AG04449 (cell line): ENCODE results near the gene ADORA2B.

Source experiments
- CTCF ChIA-PET: fragments of 350-600 bp; formaldehyde crosslinking; extraction: SDS; loops from one replicate; lab custom pipeline; 2021; ENCODE audit warnings: antibody characterized with exemption; lab: Yijun Ruan, JAX
- POLR2A ChIA-PET: fragments of 400-600, 350-600 bp; formaldehyde crosslinking; extraction: SDS; loops from one replicate; lab custom pipeline; 2020; ENCODE audit warnings: antibody characterized with exemption, inconsistent platforms; lab: Yijun Ruan, JAX
- DNase-seq: peaks from one replicate; pipeline ENCODE4 v3.0.0-alpha.2; 2010; ENCODE audit warnings: low read depth, low spot score
- H3K4me3 ChIP-seq: 2 replicates; pipeline ENCODE4 v1.5.1; 2011; ENCODE audit warnings: low read depth, mild to moderate bottlenecking, control low read depth, low read length
- TF ChIP-seq, protein P1 (sequence below): IDR thresholded peaks from one replicate; pipeline ENCODE4 v1.5.1; 2011; ENCODE audit warnings: mild to moderate bottlenecking, moderate library complexity, low read length, control low read depth, inconsistent platforms; ENCODE audit not compliant: insufficient read depth; ENCODE audit errors: missing control alignments

ADORA2B gene

DNA sequence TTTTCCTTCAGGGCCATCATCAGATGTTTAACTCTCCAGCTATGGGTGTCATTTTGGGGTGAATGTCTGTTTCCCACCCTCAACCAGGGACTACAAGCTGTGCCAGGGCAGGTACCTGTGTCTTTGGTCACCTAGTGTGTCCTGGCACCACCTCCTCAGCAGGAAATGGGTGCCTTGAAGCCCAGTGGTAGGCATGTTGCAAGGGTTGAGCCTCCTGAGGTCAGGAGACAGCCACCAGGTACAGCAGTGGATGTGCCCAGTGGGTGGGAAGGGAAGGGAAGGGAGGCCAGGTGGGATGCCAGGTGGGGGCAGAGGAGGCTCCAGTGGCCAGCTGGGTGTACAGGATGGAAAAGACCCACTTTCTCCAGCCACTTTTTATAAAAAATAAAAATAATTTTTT, 25.5 kb upstream of the ADORA2B start:
- TF ChIP-seq, protein P1, sequence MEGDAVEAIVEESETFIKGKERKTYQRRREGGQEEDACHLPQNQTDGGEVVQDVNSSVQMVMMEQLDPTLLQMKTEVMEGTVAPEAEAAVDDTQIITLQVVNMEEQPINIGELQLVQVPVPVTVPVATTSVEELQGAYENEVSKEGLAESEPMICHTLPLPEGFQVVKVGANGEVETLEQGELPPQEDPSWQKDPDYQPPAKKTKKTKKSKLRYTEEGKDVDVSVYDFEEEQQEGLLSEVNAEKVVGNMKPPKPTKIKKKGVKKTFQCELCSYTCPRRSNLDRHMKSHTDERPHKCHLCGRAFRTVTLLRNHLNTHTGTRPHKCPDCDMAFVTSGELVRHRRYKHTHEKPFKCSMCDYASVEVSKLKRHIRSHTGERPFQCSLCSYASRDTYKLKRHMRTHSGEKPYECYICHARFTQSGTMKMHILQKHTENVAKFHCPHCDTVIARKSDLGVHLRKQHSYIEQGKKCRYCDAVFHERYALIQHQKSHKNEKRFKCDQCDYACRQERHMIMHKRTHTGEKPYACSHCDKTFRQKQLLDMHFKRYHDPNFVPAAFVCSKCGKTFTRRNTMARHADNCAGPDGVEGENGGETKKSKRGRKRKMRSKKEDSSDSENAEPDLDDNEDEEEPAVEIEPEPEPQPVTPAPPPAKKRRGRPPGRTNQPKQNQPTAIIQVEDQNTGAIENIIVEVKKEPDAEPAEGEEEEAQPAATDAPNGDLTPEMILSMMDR = no peak
- ChIA-PET CTCF (interaction anchor here (1.1 kb wide), 1 partner anchor 28 kb away, joined by 3 read pairs; no protein-coding TSS in a partner anchor), POLR2A (no interaction called here)
- no peak overlapping the region for H3K4me3 ChIP-seq
- no peak for DNase-seq

DNA sequence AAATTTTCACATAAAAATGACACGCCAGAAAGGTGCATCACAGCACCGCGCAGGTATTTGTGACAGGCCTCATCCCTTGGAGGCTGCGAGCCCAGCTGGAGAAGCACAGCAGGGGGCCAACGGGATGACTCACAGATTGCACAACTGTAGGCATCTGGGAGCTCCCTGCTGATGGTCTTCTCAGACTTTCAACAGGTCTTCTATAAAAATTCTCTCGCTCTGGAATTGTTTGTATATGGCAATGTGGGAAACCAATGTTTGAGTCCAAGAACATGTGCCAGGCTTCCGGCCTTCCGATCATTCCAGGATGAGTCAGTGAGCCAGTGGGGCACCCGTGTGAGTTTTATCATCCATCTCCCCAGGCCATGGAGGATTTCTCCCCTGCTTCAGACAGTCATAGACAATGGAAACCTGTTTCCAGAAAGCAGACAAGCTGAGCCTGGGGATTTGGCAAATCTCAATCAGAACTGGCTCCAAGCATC, 24.1 kb upstream of the ADORA2B start:
- H3K4me3 ChIP-seq = no peak overlapping the region
- POLR2A ChIA-PET = no interaction called here
- peak; percentile 82 for DNase-seq
- CTCF ChIA-PET = interaction anchor here (1.6 kb wide), 1 partner anchor 23 kb away, joined by 4 read pairs; no protein-coding TSS in a partner anchor
- TF ChIP-seq, protein P1 = no peak

DNA sequence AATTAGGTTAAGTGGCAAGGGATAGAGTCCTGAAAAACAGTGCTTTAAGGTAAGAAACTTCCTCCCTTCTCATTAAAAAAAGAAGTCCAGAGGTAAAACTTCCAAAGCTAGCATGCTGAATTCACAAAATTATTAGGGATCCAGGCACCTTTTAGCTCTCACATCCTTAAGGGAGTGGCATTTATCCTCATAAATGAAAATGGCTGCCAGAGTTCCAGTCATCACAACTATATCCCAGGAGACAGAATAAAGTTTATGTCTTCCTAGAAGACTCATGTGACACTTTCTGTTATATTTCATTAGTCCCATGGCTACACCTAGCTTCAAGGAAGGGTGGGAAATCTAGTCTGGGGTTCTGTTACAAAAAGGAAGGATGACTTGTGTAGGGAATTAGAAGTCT, 23.3 kb upstream of the ADORA2B start:
- no peak overlapping the region for H3K4me3 ChIP-seq
- DNase-seq = no peak
- POLR2A ChIA-PET = no interaction called here
- CTCF ChIA-PET = interaction anchor here (1.6 kb wide), 1 partner anchor 22 kb away, joined by 4 read pairs; no protein-coding TSS in a partner anchor
- TF ChIP-seq, protein P1 = no peak

DNA sequence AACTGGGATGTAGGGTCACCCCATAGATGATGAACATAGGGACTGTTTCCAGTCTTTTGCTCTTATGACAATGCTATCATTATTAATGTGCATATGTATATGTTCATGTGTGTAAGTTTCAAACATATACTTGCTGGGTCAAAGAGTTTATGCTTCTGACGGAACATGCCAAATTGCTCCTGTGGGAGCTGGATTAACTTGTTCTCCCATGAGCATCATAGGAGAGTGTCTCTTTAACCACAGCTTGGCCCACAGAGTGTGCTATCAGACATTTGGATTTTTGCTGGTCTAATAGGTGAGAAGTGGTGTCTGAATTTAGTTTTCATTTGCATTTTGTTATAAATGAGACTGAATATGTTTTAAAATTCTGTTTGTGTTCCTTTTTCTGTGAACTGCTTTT, 22.3 kb upstream of the ADORA2B start:
- no peak overlapping the region for H3K4me3 ChIP-seq
- POLR2A ChIA-PET = no interaction called here
- CTCF ChIA-PET = interaction anchor here (1.9 kb wide), 1 partner anchor 23 kb away, joined by 4 read pairs; the partner anchor contains the start of gene ADORA2B
- TF ChIP-seq, protein P1 = no peak
- DNase-seq = no peak

DNA sequence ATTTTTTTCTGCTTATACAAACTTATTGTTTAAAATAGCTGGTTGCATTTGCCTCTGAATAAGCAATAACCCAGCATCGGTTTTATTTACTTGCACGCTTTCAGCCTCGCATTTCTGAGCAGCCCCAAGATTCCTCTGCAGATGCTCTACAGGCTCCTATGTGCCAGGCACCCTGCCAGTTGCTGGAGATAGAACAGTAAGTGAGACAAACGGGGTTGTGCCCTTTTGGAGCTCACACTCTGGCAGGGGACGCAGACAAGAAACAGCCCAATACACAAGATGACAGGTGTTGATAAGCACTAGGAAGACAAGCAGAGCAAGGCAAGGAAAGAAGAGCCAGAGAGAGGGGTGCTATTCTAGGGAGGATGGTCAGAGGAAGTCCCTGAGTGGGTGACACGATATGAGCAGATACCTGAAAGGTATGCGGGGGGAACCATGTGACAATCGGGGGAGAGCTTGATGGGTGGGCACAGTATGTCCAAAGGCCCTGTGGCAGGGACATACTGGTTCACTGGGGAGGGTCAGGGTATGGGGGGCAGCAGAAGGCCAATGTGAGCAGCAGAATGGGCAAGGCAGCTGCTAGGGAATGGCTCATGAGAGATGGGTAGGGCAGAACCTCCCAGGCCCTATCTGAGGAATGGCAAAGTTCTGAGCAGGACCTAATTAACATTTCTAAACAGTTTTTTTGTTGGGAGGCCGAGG, 18.7 kb upstream of the ADORA2B start:
- CTCF ChIA-PET = interaction anchor here (1.8 kb wide), 1 partner anchor 18 kb away, joined by 5 read pairs; the partner anchor contains the start of gene ADORA2B
- TF ChIP-seq, protein P1 = no peak
- POLR2A ChIA-PET = no interaction called here

DNA sequence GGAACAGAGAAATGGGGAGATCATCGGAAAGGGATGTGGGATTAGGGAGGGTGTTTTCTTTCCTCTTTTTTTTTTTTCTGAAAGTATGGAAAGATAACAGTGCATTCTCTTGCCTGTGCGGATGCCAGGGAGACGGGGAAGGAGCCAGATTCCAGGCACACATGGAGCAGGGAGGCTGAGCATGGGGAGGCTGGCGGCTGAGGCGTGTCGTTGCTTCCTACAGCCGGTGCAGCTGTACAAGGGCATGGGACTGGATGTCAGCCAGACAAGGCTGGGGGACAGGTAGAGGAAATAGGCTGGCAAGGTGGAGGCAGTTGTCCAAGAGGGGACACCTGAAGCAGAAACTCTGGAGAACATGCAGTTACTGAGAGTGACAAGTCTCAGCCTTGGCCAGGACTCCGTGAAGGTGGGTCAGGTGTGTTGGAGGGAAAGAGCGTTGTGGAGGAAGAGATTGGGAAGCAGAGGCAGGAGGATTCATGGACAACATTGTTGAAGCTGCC, 16.6 kb upstream of the ADORA2B start:
- ChIA-PET CTCF (interaction anchor here (1.0 kb wide), 1 partner anchor 17 kb away, joined by 3 read pairs; no protein-coding TSS in a partner anchor), POLR2A (no interaction called here)
- DNase-seq = no peak
- TF ChIP-seq, protein P1 = no peak
- H3K4me3 ChIP-seq = no peak overlapping the region

More for the DNA sequence above, 18.7 kb upstream of the ADORA2B start:
- H3K4me3 ChIP-seq = no peak overlapping the region
- no peak for DNase-seq
